ENCODE results near the gene PPID. TPM values are rescaled to one million over a fixed set of nuclear protein-coding genes. Genes with fewer than 3 reads are reported as not detected.
A peak's percentile ranks its signal among the peaks of the same experiment; 100 is the strongest.

PPID gene
- total and polyA plus RNA-seq, 2 of the 13 experiments (the other 11 are each of a cell fraction or from before 2014, with no cell fraction given) = 15.4 to 63.4 TPM

DNA sequence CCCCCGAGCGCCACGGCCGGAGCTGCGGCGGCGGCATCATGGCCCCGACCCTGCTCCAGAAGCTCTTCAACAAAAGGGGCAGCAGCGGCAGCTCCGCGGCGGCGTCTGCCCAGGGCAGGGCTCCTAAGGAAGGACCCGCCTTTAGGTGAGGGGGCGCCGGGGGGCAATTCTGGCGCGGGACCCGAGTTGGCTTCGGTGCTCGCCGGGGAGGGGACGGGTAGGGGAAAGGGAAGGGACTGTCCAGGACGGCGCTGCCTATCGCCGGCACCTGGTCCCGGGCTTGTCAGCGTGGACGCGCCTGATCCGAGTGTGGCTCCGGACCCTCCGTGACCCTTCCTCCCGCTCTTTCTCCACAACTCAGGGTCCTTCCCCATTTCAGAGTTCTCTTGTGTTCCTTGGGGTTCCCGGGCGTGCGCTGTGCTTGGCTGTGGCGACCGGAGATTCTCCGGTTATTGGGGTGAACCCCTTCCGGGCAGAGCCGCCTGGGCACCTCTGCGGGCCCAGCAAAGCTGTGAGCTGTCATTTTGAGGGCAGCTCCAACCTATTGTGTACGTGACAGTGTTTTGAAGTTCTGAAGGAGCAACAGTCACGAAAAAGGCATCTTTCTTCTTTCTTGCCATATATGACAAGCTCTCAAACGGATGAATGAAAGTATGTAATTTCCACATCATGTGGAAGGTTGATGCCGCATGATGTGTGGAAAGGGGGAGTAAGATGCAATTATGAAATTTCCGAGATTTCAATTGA is 46.2 kb upstream of the PPID start (continued):
- TF ChIP-seq UBTF (CRISPR knock-in tag; IDR thresholded peaks at IDR 0.05) (0 out of 2 replicates have a peak, but pooled peaks have one; percentile 52), BRCA1 (CRISPR knock-in tag; IDR thresholded peaks at IDR 0.05) (peak; percentile 66; the same call in 1 of the 2 replicates), FOXO4 (CRISPR knock-in tag; conservative IDR thresholded peaks at IDR 0.05) (no peak), TGIF2 (CRISPR knock-in tag; IDR thresholded peaks at IDR 0.05) (peak; percentile 37; the same call in 1 of the 2 replicates), HNRNPL (IDR thresholded peaks at IDR 0.05; ENCODE audit: low read depth, low read length) (0 out of 2 replicates have a peak, but pooled peaks have one; percentile 29), ZNF235 (CRISPR knock-in tag; IDR thresholded peaks at IDR 0.05; ENCODE audit: borderline replicate concordance) (peak; percentile 13; the same call in 1 of the 2 replicates), ZNF317 (CRISPR knock-in tag; IDR thresholded peaks at IDR 0.05) (no peak), POGZ (CRISPR knock-in tag; IDR thresholded peaks at IDR 0.05) (0 out of 2 replicates have a peak, but pooled peaks have one; percentile 12), YEATS2 (CRISPR knock-in tag; IDR thresholded peaks at IDR 0.05; ENCODE audit: borderline replicate concordance) (0 out of 2 replicates have a peak, but pooled peaks have one; percentile 31), ZNF891 (CRISPR knock-in tag; IDR thresholded peaks at IDR 0.05) (0 out of 2 replicates have a peak, but pooled peaks have one; percentile 41), SAP130 (CRISPR knock-in tag; IDR thresholded peaks at IDR 0.05; ENCODE audit: low read depth) (peak; percentile 65), ARNTL (CRISPR knock-in tag; IDR thresholded peaks at IDR 0.05) (0 out of 2 replicates have a peak, but pooled peaks have one; percentile 24), SMAD9 (CRISPR knock-in tag; IDR thresholded peaks at IDR 0.05) (no peak), MXD4 (CRISPR knock-in tag; IDR thresholded peaks at IDR 0.05) (no peak; the same call in 1 of the 2 replicates), MYPOP (CRISPR knock-in tag; IDR thresholded peaks at IDR 0.05) (0 out of 2 replicates have a peak, but pooled peaks have one; percentile 6), EED (CRISPR knock-in tag; IDR thresholded peaks at IDR 0.05) (no peak)
- TF ChIP-seq, protein P1, sequence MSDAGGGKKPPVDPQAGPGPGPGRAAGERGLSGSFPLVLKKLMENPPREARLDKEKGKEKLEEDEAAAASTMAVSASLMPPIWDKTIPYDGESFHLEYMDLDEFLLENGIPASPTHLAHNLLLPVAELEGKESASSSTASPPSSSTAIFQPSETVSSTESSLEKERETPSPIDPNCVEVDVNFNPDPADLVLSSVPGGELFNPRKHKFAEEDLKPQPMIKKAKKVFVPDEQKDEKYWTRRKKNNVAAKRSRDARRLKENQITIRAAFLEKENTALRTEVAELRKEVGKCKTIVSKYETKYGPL (CRISPR knock-in tag; IDR thresholded peaks at IDR 0.05) = peak; percentile 17; the same call in 1 of the 2 replicates
- TF ChIP-seq, protein P2, sequence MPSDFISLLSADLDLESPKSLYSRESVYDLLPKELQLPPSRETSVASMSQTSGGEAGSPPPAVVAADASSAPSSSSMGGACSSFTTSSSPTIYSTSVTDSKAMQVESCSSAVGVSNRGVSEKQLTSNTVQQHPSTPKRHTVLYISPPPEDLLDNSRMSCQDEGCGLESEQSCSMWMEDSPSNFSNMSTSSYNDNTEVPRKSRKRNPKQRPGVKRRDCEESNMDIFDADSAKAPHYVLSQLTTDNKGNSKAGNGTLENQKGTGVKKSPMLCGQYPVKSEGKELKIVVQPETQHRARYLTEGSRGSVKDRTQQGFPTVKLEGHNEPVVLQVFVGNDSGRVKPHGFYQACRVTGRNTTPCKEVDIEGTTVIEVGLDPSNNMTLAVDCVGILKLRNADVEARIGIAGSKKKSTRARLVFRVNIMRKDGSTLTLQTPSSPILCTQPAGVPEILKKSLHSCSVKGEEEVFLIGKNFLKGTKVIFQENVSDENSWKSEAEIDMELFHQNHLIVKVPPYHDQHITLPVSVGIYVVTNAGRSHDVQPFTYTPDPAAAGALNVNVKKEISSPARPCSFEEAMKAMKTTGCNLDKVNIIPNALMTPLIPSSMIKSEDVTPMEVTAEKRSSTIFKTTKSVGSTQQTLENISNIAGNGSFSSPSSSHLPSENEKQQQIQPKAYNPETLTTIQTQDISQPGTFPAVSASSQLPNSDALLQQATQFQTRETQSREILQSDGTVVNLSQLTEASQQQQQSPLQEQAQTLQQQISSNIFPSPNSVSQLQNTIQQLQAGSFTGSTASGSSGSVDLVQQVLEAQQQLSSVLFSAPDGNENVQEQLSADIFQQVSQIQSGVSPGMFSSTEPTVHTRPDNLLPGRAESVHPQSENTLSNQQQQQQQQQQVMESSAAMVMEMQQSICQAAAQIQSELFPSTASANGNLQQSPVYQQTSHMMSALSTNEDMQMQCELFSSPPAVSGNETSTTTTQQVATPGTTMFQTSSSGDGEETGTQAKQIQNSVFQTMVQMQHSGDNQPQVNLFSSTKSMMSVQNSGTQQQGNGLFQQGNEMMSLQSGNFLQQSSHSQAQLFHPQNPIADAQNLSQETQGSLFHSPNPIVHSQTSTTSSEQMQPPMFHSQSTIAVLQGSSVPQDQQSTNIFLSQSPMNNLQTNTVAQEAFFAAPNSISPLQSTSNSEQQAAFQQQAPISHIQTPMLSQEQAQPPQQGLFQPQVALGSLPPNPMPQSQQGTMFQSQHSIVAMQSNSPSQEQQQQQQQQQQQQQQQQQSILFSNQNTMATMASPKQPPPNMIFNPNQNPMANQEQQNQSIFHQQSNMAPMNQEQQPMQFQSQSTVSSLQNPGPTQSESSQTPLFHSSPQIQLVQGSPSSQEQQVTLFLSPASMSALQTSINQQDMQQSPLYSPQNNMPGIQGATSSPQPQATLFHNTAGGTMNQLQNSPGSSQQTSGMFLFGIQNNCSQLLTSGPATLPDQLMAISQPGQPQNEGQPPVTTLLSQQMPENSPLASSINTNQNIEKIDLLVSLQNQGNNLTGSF (CRISPR knock-in tag; IDR thresholded peaks at IDR 0.05) = 0 out of 2 replicates have a peak, but pooled peaks have one; percentile 56

Data from HepG2 (cell line).